H1 (cell line): Measurements from ENCODE around the gene RAB40C. TPM values are rescaled to one million over a fixed set of nuclear protein-coding genes. Genes with fewer than 3 reads are reported as not detected.

Source experiments
- CTCF ChIA-PET: fragments of 300-600 bp; sonication (Branson Sonifier 250); formaldehyde crosslinking; loops from one replicate; lab custom pipeline; 2021; ENCODE audit not compliant: partially characterized antibody; lab: Charles Lee
- POLR2A ChIA-PET: fragments of 300-600 bp; sonication (Branson Sonifier 250); formaldehyde crosslinking; loops from one replicate; lab custom pipeline; 2021; ENCODE audit warnings: inconsistent platforms; ENCODE audit not compliant: partially characterized antibody; lab: Charles Lee
- DNase-seq, 2 experiments: peaks; one replicate each; pipeline versions ENCODE4 v3.0.0 to v3.0.0-alpha.2; 2010 to 2022; ENCODE audit warnings: low spot score in 2 of 2, low read depth in 1 of 2, mixed read lengths in 1 of 2
- FAIRE-seq: peaks from 2 replicates; lab custom pipeline; 2011; peaks lifted over from hg19 to GRCh38; lab: Jason Lieb, UNC
- H2AFZ ChIP-seq: 2 replicates; pipeline ENCODE4 v1.8.1; 2012; ENCODE audit warnings: low read length, inconsistent platforms
- H2AK5ac ChIP-seq: 2 replicates; pipeline ENCODE4 v1.6.1; 2013; ENCODE audit warnings: low read depth, low read length
- H2BK120ac ChIP-seq: replicated peaks from 2 replicates; pipeline ENCODE3; 2013; ENCODE audit warnings: low read depth, low read length, inconsistent platforms
- H2BK12ac ChIP-seq: 2 replicates; pipeline ENCODE4 v1.6.1; 2013; ENCODE audit warnings: low read depth, low read length
- H2BK15ac ChIP-seq: 2 replicates; pipeline ENCODE4 v1.6.1; 2013; ENCODE audit warnings: low read length
- H2BK20ac ChIP-seq: 2 replicates; pipeline ENCODE4 v1.6.1; 2013; ENCODE audit warnings: low read length
- H2BK5ac ChIP-seq: 2 replicates; pipeline ENCODE4 v1.6.1; 2013; ENCODE audit warnings: low read depth, low read length
- H3K14ac ChIP-seq: 2 replicates; pipeline ENCODE4 v1.6.1; 2013; ENCODE audit warnings: inconsistent platforms; ENCODE audit not compliant: insufficient read length
- H3K18ac ChIP-seq: 2 replicates; pipeline ENCODE4 v1.6.1; 2013; ENCODE audit warnings: low read length; ENCODE audit errors: extremely low read depth
- H3K23ac ChIP-seq: 2 replicates; pipeline ENCODE4 v1.6.1; 2013; ENCODE audit warnings: inconsistent platforms; ENCODE audit not compliant: insufficient read length
- H3K23me2 ChIP-seq: 2 replicates; pipeline ENCODE4 v1.6.1; 2013; ENCODE audit warnings: low read depth, low read length
- H3K27ac ChIP-seq: 2 replicates; pipeline ENCODE4 v1.6.1; 2011; ENCODE audit warnings: low read depth, low read length, inconsistent platforms
- H3K27me3 ChIP-seq, 4 experiments: replicated peaks in 1 of 4; 1 replicate in 1 of 4; 2 replicates in 3 of 4; pipeline versions ENCODE4 v1.6.1 to v1.8.1; 2011 to 2013; ENCODE audit warnings: low read length in 3 of 4, mild to moderate bottlenecking in 3 of 4, inconsistent platforms in 2 of 4, mixed read lengths in 2 of 4, moderate library complexity in 1 of 4; ENCODE audit not compliant: control insufficient read depth in 3 of 4, insufficient read depth in 3 of 4; ENCODE audit errors: extremely low read depth in 1 of 4
- H3K36me3 ChIP-seq, 4 experiments: 2 replicates each; pipeline versions ENCODE4 v1.6.1 to v1.8.1; 2011 to 2013; ENCODE audit warnings: mild to moderate bottlenecking in 4 of 4, low read length in 3 of 4, moderate library complexity in 2 of 4, control low read depth in 1 of 4, inconsistent platforms in 1 of 4; ENCODE audit not compliant: insufficient read depth in 4 of 4, control insufficient read depth in 2 of 4
- H3K4ac ChIP-seq: replicated peaks from 2 replicates; pipeline ENCODE3; 2013; ENCODE audit warnings: low read length, low read depth, mixed read lengths, inconsistent platforms; ENCODE audit not compliant: insufficient read length
- H3K4me1 ChIP-seq, 4 experiments: replicated peaks in 1 of 4; 1 replicate in 1 of 4; 2 replicates in 3 of 4; pipeline versions ENCODE4 v1.6.1 to v1.8.1; 2011 to 2013; ENCODE audit warnings: low read length in 3 of 4, inconsistent platforms in 2 of 4, mixed read lengths in 1 of 4; ENCODE audit not compliant: insufficient read depth in 4 of 4, control insufficient read depth in 3 of 4
- H3K4me2 ChIP-seq, 2 experiments: 2 replicates each; pipeline versions ENCODE4 v1.6.1 to v1.8.1; 2011 to 2013; ENCODE audit warnings: low read depth in 2 of 2, low read length in 2 of 2, control low read depth in 1 of 2, inconsistent platforms in 1 of 2, mild to moderate bottlenecking in 1 of 2; ENCODE audit not compliant: insufficient read depth in 1 of 2
- H3K4me3 ChIP-seq, 4 experiments: fragments of 200-600, 300-600 bp in 1 of 4; sonication (generic), shearing (Covaris generic), sonication (Bioruptor Twin) in 1 of 4; 2 replicates each; pipeline versions ENCODE4 v1.5.1 to v1.8.1; 2011 to 2016; ENCODE audit warnings: low read length in 4 of 4, low read depth in 3 of 4, control low read depth in 2 of 4, inconsistent platforms in 2 of 4, mild to moderate bottlenecking in 2 of 4, mixed read lengths in 1 of 4, moderate library complexity in 1 of 4; ENCODE audit not compliant: insufficient read depth in 2 of 4; ENCODE audit errors: extremely low read depth in 1 of 4
- H3K56ac ChIP-seq: replicated peaks from 2 replicates; pipeline ENCODE3; 2013; ENCODE audit warnings: low read depth, mild to moderate bottlenecking, mixed read lengths, low read length, inconsistent platforms; ENCODE audit not compliant: insufficient read length
- H3K79me1 ChIP-seq: 2 replicates; pipeline ENCODE4 v1.6.1; 2013; ENCODE audit warnings: low read depth, low read length, control low read depth
- H3K79me2 ChIP-seq, 2 experiments: 2 replicates each; pipeline versions ENCODE4 v1.6.1 to v1.8.1; 2012 to 2013; ENCODE audit warnings: low read length in 2 of 2, mild to moderate bottlenecking in 2 of 2, inconsistent platforms in 1 of 2; ENCODE audit not compliant: insufficient read depth in 2 of 2, control insufficient read depth in 1 of 2
- H3K9ac ChIP-seq, 4 experiments: replicated peaks in 1 of 4; 1 replicate in 1 of 4; 2 replicates in 3 of 4; pipeline versions ENCODE4 v1.6.1 to v1.8.1; 2011 to 2013; ENCODE audit warnings: low read depth in 3 of 4, low read length in 3 of 4, control low read depth in 2 of 4, mild to moderate bottlenecking in 2 of 4, moderate library complexity in 2 of 4, inconsistent platforms in 1 of 4; ENCODE audit errors: extremely low read depth in 1 of 4
- H3K9me3 ChIP-seq, 2 experiments: 2 replicates each; pipeline versions ENCODE4 v1.6.1 to v1.8.1; 2012 to 2013; ENCODE audit warnings: mild to moderate bottlenecking in 2 of 2, moderate library complexity in 2 of 2, control low read depth in 1 of 2, inconsistent platforms in 1 of 2, low read depth in 1 of 2, low read length in 1 of 2, mixed read lengths in 1 of 2; ENCODE audit not compliant: insufficient read depth in 2 of 2
- H4K20me1 ChIP-seq, 2 experiments: replicated peaks in 1 of 2; 2 replicates each; pipeline versions ENCODE3 to v1.8.1; 2011 to 2013; ENCODE audit warnings: inconsistent platforms in 2 of 2, low read length in 2 of 2, mild to moderate bottlenecking in 1 of 2; ENCODE audit not compliant: insufficient read depth in 2 of 2, control insufficient read depth in 1 of 2
- H4K5ac ChIP-seq: 2 replicates; pipeline ENCODE4 v1.6.1; 2013; ENCODE audit warnings: low read length, low read depth, mixed read lengths, inconsistent platforms; ENCODE audit not compliant: insufficient read length
- H4K8ac ChIP-seq: 2 replicates; pipeline ENCODE4 v1.8.0; 2013; ENCODE audit warnings: mild to moderate bottlenecking, moderate library complexity, low read length, inconsistent platforms; ENCODE audit not compliant: insufficient read depth; ENCODE audit errors: extremely low read depth
- H4K91ac ChIP-seq: replicated peaks from 2 replicates; pipeline ENCODE3; 2013; ENCODE audit warnings: low read length, mixed read lengths, inconsistent platforms; ENCODE audit not compliant: insufficient read length
- WGBS, 2 experiments: shearing (Covaris generic) in 1 of 2; methylation state at CpG; one replicate each; pipeline versions ENCODE4 v1.1.6 to v1.1.7; 2013 to 2015; ENCODE audit warnings: low lambda C conversion rate in 2 of 2, mixed read lengths in 2 of 2, inconsistent platforms in 1 of 2, low coverage in 1 of 2, missing lambda C conversion rate in 1 of 2; ENCODE audit not compliant: insufficient replicate concordance in 2 of 2, insufficient coverage in 1 of 2, insufficient read length in 1 of 2; ENCODE audit errors: extremely low coverage in 1 of 2, missing lambda C conversion rate in 1 of 2; 5-methylcytosine and 5-hydroxymethylcytosine counted together
- polyA plus RNA-seq, 7 experiments: library from polyadenylated mRNA; depleted of rRNA in 3 of 7; stranded (reverse) in 5 of 7; unstranded in 2 of 7; fragments of >200 nt in 5 of 7; fragments of 200-250 nt in 2 of 7; gene quantifications; 1 replicate in 5 of 7; 2 replicates in 1 of 7; 4 replicates in 1 of 7; pipeline versions ENCODE4 v1.2.1 to v1.2.3, GENCODE V29; 2011 to 2013; ENCODE audit warnings: missing spikeins in 2 of 7, mixed read lengths in 2 of 7
- total RNA-seq: library from RNA; stranded (reverse); fragmentation: NEBNext Ultra II Directional; extraction: Animal tissue kit (Norgen Biotek cat#: 25700); gene quantifications from 2 replicates; pipeline ENCODE4 v1.2.1, GENCODE V29; 2021

The RAB40C gene
- total and polyA plus RNA-seq, 2 of the 8 experiments (the other 6 are each of a cell fraction or from before 2014, with no cell fraction given), result 13.9 to 15.6 TPM

GRCh38 chr16:558298-559020 lies 31.4 kb upstream of the RAB40C start:
- ChIA-PET POLR2A (interaction anchor here (0.7 to 2.3 kb wide), 7 partner anchors 9 to 133 kb away, joined by 3 to 7 read pairs (median 3); partner anchors contain the start of genes NHLRC4 and RAB11FIP3), CTCF (interaction anchor here (0.6 to 3.9 kb wide), 8 partner anchors 9 to 156 kb away, joined by 3 to 21 read pairs (median 4); partner anchors contain the start of gene METRN)
- Histone ChIP-seq H2BK5ac (no peak overlapping the region), H3K4me2 (no peak overlapping the region), H2BK20ac (no peak overlapping the region), H3K18ac (no peak overlapping the region), H3K14ac (no peak overlapping the region), H2BK15ac (no peak overlapping the region), H3K9me3 (no peaks in the 10 kb centered on the region), H3K23me2 (peaks cover 9% of the 10 kb centered on the region), H3K27ac (no peak overlapping the region), H3K4ac (no peak overlapping the region), H3K79me1 (no peaks in the 10 kb centered on the region; the same call in 1 of the 2 replicates), H4K8ac (no peak overlapping the region), H4K91ac (no peak overlapping the region), H3K79me2 (no peaks in the 10 kb centered on the region), H2BK12ac (no peak overlapping the region), H3K56ac (no peak overlapping the region), H3K9ac (no peak overlapping the region), H2AK5ac (no peak overlapping the region), H4K5ac (no peak overlapping the region), H2AFZ (no peak overlapping the region), H3K4me3 (no peak overlapping the region), H3K23ac (no peak overlapping the region), H3K36me3 (no peaks in the 10 kb centered on the region; a peak in 1 of 8 replicates), H4K20me1 (peaks cover 0 to 3% of the 10 kb centered on the region in 2 experiments), H2BK120ac (no peak overlapping the region), H3K4me1 (peaks cover 0 to 10% (median 2%) of the 10 kb centered on the region in 4 experiments; a peak in 4 of 7 replicates), H3K27me3 (peaks cover 22 to 40% (median 32%) of the 10 kb centered on the region in 4 experiments; a peak in 6 of 7 replicates)
- FAIRE-seq (no peak), DNase-seq (no peak)
- 85% methylated on average over 19 of the region's 22 CpGs; no CpG with 5 or more reads in 1 of the 2 experiments for WGBS, 2 experiments
